GM21367 (cell line): ENCODE data around the gene RTF2.
"Not testable (repeated sequence)": the region's sequence is repeated elsewhere in the genome, so short reads cannot be mapped to it uniquely, and the experiment has no call there.

Experiments used
- ATAC-seq: cut with Tn5 transposase; IDR thresholded peaks from one replicate; pipeline ENCODE4 v1.9.1; 2021; ENCODE audit not compliant: unreplicated experiment

The RTF2 gene

DNA sequence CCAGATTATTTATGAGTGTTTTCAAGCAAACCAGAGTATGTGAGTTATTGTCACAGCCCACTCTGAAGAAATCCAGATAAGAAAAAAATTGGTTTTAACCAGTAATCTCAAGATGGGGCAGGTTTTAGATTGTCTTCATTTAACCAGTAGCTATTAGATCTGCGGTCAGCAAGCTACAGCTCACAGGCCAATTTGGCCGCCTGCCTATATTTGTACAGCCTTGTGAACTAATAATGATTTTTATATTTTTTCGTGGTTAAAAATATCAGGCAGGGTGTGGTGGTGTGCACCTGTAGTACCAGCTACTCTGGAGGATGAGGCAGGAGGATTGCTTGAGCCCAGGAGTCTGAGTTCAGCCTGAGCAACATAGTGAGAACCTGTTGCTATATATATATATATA is 69.6 kb downstream of the RTF2 start:
- no peak for ATAC-seq

DNA sequence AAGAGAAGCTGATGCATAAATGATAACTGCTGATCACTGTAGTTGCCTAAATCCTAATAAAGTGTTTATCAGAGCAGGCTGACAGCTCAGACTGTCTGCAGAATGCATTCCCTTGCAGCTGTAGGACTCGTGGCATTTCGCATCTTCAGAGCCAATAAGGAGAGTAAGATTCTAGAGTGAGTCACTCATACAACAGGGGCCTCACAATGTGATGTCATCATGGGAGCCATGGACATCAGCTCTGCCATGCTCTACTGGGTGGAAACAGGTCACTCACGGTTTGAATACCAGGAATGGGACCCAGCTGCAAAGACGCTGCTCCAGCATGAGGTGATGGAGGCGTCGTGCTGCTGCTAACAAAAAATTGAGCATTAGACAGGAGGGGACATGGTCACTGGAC is 72.0 kb downstream of the RTF2 start:
- no peak for ATAC-seq

DNA sequence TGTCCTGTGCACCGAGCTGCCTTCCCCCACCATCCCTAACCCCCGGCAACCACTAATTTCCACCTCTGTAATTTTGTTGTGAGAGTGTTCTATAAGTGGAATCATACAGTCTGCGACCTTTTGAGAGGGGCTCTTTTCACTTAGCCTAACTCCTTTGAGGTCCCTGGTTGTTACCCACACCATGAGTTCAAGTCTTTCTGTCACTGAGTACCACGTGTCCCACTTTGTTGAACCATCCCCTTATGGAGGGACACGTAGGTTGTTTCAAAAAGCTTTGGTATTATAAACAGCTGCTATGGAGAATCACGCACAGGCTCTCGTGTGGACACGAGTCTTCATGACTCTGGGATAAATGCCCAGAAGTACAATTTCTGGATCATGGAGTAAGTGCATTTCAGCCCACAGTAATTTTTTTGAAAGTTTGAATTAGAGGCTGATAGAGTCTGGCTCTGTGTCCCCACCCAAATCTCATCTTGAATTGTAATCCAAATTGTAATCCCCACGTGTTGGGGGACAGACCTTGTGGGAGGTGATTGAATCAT is 74.1 kb downstream of the RTF2 start:
- no peak for ATAC-seq

DNA sequence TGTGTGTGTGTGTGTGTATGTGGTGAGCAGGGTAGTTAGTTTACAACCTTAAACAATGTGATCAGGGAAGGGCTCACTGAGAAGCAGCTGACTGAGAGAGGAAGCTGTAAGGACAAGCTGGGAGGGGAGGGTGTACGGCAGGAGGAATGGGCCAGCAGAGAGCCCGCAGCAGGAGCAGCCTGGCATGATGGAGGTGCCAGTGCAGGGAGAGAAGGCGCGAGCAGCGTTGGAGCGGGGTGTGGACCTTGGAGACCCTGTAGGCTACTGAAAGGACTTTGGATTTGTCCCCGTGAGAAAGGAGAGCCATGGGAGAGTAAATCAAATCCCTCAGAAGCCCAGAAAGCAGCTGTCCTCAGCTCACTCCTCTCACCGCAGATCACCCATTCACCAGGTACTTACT is 83.1 kb downstream of the RTF2 start:
- no peak for ATAC-seq

DNA sequence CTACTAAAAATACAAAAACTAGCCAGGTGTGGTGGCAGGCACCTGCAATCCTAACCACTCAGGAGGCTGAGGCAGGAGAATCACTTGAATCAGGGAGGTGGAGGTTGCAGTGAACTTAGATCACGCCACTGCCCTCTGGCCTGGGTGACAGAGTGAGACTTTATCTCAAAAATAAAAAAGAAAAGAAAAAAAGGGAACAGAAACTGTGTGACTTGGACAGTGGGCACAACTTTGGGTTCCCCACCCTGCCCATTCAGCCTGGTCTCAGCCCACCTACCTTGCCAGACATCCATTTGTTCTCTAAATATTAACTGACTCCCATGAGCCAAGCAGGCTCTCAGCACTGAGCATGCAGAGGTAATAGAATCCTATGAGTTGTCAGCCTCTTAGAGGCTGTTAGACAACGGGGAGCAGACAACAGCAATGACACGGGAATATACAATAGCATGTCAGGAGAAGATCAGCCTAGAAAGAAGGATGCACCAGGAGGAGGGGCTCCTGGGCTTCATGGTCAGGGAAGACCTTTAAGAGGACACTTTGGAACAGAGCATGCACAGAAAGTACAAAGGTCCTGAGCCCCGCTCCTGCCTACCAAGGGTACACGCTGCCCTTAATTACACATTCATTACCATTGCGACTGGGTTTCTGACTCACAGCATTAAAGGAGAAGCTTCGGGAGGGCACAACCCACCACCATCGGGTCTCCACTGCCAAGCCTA is 84.6 kb downstream of the RTF2 start:
- no peak for ATAC-seq

DNA sequence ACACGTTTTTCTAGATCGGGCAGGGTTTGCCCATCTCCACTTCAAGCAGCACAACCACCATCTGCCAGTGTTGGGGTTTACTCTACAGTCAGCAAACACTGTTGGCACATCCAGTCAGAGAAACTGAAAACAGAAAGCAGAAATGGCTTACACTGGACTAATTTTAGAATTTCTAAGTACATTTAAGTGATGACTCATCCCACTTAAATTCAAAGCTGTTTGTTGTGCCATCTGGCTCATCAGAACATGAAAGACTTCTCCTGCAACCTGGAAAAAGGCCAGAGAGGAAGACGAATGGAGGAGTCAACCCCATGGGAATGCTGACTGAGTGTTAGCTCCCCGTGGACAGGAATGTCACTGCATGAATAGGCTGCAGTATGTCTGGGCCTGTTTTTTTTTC is 86.4 kb downstream of the RTF2 start:
- peak; percentile 82 for ATAC-seq

DNA sequence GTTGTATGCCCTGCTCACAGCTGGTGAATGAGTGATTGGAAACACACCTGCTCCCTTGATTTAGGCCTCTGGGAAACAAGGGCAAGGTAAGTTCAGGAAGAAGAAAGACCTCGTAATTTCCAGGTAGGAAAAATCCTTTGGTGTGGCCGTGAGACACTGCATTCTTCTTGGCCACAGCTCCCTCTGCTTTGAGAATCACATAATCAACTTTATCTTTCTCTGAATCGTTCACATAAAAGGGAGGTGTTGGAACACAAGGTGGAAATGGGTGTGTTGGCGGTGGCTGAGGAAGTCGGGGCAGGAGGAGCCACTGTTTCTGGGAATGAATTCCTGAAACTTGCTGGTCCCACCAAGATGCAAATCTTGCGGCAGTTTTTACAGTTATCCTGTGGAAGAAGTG is 90.5 kb downstream of the RTF2 start:
- ATAC-seq = no peak

DNA sequence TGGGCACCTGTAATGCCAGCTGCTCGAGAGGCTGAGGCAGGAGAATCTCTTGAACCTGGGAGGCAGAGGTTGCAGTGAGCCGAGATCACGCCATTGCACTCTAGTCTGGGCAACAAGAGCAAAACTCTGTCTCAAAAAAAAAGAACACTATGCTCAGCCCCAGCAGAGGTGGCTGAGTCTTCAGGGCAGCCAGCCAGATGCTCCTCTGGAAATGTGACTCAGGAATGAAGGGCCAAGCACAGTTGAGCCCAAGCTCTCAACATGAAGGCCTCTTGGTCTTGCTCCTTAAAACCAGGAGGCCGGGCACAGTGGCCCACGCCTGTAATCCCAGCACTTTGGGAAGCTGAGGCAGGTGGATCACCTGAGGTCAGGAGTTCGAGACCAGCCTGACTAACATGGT is 96.1 kb downstream of the RTF2 start:
- not testable (repeated sequence) for ATAC-seq

DNA sequence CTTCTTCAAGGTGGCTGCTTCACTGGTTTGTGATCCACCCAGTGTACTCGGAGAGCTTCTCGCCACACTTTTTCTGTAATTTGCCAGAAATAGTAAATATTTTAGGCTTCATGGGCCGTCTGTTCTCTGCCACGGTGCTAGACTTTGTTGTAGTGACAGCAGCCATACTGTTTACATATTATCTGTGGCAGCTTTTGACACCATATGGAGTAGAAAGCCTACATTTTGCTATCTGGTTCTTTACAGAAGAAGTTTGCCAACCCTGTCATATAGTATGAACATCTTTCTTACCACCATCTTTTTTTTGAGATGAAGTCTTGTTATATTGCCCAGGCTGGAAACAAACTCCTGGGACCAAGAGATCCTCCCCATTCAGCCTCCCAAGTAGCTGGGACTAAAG is 97.1 kb downstream of the RTF2 start:
- no peak for ATAC-seq

DNA sequence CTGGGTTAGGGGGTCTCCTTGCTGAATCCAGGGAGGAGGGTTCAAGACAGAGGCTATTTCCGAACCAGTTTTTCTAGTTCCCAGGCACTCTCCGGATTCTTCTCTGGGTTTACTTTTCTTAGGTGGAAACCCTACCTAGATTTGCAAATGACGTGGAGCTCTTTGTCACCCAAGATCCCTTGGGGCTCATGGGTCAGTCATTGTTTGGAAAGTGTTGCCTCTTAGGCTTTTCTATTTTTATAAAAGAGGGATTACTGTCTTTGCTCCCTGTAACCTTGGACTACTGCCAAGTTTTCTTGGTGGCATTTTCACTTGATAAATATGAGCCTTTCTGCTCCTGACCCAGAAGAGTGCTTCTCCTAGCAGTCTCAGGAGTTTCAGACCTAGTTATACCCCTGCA is 98.2 kb downstream of the RTF2 start:
- ATAC-seq = no peak
